Cerebellar cortex (tissue), 1 donor: ENCODE data around the gene PSD.

Experiments used
- DNase-seq: peaks from one replicate; pipeline ENCODE4 v3.0.0-alpha.2; 2015; ENCODE audit warnings: low spot score

Gene PSD

DNA sequence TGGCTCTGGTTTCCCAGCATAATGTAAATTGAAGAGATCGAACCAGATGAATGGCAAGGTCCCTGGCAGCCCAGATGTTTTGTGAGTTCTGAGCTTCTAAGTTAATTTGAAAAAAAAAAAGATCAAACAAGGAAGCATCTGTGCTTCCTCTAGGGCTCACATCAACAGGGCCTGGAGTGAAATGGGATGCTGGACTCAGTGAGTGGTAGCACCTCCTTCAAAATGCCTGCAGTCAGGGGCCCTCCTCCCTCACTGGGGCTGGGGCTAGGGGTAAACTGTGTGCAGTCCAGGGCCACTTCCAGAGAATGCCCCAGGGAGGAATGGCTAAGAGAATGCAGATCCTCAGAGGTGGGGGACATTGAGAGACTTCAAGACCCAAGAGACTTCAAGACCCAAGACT is 19.8 kb upstream of the PSD start:
- no peak for DNase-seq

DNA sequence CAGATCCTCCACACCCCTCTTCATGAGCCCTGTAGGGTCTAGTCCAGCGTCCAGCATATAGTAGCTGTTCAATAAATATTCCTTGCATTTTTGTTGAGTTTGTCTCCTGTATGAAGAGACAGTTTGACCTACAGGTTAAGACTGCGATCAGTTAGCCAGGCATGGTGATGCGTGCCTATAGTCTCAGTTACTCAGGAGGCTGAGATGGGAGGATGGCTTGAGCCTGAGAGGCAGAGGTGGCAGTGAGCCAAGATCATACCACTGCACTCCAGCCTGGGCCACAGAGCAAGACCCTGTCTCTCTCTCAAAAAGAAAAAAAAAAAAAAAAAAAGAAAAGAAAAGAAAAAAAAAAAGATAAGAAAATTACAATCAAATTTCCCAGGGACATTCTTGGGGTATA is 18.9 kb upstream of the PSD start:
- no peak for DNase-seq

DNA sequence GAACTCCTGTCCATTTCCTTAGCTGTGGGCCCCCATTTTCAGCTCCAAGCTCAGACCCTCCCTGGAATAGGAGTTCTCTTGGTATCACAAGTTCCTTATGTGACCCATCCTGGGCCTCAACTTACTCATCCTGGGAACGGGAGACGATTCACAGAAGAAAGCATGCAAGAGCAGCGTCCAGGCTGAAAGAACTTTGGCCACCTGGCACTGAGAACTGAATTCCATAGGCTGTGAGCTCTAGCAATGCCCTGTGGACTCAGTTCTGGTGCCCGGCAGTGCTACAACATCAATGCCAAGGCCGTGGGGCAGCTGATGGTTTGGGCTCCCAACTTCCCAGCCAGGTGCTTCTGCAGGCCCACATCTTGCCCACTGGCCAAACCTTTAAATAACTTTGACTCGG is 17.7 kb upstream of the PSD start:
- DNase-seq: no peak

DNA sequence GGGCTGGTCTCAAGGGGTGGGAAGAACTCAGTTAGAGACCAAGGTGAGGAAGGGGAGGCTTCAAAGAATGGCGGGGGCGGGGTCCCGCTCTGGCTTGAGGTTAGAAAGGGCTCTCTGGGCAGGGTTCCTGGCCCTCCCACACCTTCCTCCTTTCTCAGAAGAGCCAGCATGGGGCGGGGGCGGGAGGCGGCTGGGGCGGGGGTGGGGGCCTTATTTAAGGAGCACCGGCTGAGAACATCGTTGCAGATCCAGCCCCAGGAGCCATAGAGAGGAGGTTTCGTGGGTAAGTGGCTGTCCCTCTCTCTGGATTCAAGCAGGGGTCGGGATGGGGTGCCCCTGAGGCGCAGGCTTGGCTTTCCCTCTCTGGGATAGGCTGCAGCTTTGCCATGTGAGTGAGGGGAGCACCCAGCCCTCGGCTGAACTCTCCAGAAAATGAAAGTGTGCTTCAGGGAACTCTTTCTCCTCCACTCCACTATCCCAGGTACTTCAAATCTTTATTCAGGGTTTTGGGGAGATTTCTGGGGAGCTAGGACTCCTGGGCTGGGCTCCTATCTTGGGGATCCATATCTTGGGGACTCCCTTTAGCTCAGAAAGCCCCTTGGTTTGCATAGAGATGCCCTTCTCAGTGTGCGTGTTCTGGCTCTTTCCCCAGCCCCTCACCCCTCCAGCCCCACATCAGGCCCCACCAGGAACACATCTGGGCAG is 17.1 kb upstream of the PSD start:
- DNase-seq: no peak

DNA sequence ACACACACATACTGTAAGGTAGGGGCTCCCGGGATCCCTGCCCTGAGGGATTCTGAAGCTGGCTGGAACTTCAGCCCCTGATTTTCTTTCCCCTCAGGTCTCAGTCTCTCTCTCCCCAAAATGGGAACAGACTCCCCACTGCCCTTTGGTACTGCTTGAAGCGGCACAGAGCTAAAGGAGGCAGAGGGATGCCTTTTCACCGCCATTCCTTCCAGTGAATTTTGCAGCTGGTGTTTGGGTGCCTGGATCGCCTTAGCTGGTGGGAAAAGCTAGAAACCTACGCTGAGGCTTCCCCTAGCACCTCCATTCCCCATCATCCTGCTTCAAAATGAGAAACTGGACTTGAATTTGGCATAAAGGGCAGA is 16.5 kb upstream of the PSD start:
- DNase-seq: no peak

DNA sequence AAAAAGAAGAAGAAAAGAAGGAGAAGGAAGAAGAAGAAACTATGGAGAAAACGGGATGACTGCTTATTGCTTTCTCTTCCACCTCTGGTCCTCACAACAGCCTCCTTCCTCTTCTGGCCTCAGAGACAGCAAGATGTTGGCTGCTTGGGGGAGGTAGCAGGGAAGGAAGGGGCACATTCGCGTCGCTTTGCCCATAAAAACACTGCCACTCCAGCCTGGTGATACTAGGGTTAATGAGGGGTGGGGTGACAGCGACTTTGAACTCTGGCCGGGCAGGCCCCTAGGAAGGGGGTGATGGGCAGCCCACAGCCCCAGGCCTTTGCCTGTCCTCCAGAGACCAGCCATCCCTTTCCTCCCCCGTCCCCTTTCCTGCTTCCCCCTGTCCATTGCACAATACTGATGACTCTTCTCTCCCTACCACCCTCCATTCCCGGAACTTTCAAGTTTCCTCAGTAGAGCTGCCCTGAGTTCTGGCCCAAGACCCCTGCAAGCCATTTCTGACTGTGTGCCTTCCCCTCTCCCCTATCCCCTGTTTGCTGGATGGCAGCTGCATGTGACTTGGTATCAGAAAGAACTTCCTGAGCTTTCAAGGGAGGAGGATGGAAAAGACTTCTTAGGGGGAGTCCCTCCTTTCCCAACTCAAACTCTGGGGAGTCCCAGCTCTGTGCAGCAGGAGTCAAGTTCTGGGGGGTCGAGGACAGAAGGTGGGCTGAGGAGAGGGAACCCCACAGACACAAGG is 16.0 kb upstream of the PSD start:
- no peak for DNase-seq

DNA sequence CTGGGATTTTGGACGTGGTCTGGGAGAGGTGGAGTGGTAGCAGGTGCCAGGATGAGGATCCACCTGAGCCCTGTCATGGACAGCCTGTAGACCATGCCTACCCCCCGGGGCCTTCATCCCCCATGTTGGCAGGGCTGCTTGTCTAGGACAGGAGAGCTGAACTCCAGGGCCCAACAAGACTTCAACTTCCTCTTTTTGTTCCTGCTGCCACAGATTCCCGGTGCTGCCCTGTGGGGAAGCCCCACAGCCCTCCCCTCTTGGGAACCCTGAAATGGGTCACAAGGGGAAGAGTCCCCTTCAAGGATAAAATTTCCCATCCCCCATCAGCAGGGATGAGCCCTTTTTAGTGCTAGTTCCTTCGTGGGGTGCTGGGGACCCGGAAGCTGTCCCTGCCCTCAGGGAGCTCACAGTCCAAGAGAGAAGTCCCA is 15.0 kb upstream of the PSD start:
- DNase-seq: no peak

DNA sequence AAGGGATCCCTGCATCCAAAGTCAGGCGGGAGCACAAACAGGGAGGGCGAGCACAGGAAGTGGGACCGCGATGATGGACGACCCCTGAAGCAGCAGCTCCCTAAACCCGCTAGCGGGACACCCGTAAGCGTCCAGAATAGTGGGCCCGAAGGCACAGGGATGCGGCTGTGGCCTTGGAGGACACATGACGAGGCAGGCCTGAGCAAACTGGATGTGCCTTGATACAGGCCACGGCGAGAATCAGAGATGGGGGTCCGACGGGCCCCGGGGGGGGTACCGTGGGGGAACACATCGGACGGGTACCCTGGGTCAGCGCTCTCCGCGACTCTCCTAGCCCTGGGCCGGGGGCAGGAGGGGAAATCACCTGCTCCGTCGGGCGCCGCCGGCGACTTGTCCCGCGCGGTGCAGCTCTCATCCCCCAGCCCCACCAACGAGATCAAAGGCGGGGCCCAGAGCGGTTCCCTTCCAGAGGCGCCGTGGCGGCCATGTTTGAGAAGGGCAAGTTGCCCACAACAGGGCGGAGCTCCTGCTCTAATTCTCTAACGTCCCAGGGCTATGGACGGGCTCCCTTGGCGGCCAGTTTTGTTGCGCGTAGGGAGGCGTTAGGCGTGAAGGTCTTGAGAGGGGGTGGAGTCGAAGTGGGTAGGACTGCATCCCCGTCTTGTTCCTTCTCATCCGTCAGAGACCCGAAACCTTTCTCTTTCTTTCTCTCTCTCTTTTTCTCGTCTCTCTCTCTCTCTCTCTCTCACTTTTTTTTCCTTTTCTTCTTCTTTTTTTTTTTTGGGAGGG is 13.8 kb upstream of the PSD start, which contains the start of gene CUEDC2:
CUEDC2 (minus strand) TSS at position 413 of the 789 bp plus-strand sequence. CDS start 7,386 bp downstream, outside the sequence.
- peak; percentile 99 for DNase-seq

DNA sequence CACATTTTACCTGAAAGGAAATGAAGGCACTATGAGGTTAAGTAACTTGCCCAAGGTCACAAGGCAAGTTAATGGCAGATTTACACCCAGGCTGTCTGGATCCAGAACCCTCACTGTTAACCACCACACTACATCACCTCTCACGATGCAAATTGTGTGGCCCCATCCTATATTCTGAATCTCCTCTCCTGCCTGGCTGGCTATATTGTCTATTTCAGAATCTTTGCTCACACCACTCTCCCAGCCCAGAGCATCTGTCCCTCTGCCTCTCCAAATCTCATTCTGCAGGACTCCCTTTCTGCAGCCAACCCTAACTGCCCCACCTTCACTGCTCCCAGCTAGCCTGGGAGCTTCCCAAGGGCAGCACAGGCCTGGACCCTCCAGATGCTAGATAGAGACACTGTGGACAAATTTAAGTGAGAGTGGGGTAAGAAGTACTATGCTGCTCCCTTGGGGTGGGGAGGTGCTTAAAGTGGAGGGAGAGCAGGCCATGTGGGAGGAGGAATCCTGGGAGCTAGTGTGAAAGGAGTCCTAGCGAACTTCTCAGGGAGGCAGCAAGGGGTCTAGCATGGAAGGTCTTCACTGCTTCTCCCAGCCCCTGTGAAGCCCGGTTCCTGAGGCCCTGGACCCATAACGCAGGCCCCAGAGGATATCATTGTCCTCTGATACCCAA is 13.0 kb upstream of the PSD start:
- DNase-seq: peak; percentile 41

DNA sequence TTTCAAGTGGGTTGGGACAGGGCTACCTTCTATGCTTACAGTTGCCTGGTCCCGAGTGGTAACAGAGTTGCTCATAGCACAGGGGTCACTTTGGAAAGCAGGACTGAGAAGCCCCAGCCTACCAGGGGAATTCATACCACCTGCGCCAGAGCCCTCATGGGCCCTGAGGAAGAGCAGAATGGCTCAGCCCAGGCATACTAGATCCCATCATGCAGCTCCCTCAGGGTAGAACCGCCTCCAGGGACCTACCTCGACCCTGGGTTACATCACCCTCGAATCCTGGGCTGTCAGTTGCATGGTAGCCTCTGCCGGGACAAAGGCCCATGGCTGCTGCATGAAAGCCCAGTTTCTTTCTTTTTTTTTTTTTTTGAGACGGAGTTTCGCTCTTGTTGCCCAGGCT is 10.9 kb upstream of the PSD start:
- DNase-seq: no peak

DNA sequence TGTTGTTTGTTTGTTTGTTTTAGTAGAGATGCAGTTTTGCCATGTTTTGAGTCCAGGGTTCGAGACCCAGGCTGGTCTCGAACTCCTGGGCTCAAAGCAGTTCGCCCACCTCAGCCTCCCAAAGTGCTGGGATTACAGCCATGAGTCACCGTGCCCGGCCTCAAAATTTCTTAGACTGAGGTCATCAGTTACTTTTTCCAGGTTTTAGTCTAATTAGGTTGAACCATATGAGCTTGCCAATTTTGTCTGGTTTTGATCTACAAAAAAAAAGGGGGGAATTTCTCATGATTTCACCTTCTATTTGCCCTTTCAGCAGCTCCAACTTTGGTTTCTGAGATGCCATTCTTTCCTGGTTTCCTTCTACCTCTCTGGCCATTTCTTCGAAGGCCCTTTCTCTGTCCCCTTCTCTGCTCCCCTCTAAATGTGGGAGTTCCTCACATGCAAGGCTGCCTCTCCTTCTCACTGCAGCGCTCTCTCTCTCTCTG is 8.3 kb upstream of the PSD start:
- no peak for DNase-seq

DNA sequence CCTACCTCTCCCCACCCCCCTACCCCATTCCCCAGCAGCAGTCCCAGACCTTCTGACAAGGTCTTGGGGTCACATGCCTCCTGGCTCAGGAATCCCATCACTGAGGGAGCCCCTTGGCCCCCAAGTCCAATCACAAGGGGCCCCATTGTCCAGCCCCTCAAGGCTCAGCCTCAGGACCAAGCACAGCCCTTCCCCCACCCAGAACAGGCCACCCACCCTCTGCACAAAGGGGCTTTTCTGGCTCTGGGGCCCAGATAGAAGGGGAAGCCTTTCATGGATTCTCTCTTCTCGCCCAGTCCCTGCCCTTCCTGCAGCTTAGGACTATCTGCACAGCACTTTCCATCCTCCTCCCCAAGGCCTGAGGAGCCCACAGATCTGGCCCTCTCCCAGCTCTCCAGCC is 6.9 kb upstream of the PSD start:
- no peak for DNase-seq

DNA sequence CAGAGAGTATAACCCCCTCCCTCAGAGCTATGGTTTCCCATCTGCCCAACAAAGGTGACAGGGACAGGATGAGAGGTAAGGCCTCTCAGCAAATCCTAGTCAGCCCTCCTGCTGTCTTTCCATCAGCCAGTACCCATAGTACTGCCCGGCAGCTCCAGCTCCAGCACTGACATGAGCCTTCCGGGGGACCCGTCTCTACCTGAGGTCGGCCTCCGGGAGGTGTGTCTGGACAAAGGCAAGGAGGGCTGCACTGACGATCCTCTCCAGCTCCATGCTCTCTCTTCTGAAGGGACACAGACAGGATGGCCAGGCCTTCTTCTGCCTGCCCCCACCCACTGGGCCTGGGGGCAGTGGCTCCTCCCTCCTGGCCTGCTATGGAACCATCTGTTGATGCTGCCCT is 6.3 kb upstream of the PSD start:
- no peak for DNase-seq

DNA sequence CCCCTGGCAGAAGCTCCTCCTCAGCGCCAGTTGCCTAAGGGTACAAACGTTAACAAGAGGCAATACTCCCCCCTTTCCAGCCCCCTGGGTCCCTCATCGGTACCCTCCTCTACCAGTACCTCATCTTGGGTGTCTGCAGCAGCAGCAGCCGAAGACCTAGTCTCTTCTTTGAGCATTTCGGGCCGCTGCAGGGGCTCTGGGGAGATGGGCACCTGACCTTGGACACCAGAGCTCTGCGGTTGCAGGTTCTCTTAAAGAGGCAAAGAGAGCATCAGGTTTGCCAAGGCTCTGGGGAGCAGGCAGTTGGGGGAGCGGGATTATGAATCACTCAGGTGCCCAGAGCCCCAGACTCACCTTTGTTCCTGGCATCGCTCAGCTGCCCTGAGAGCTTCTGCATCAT is 5.6 kb upstream of the PSD start:
- no peak for DNase-seq

DNA sequence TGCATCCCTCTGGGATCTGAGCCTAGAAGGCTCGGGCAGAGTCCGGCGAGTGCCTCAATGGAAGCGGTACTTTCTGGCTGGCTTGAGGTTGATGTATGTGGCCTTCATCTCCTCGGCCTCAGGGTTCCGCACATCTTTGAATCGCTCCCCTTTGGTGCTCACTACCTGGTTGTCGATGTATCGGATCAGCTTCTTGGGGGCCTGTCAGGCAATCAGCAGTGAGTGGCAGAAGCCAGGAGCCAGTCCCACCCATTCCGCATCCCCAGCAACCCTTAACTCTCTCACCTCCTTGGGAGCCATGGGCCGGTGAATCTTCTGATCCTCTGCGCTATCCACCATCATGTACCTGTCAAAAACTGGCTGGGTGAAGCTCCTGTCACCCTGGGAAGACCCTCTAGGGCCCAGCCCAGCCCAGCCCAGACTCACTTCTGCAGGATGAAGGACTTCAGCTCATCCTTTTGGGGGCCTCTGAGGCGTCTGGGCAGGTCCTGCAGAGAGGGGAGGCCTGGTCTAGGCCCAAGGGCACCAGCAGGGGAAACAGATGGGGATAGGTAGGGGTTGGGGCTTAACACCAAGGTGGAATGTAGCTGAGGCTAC is 4.9 kb upstream of the PSD start:
- DNase-seq: no peak

DNA sequence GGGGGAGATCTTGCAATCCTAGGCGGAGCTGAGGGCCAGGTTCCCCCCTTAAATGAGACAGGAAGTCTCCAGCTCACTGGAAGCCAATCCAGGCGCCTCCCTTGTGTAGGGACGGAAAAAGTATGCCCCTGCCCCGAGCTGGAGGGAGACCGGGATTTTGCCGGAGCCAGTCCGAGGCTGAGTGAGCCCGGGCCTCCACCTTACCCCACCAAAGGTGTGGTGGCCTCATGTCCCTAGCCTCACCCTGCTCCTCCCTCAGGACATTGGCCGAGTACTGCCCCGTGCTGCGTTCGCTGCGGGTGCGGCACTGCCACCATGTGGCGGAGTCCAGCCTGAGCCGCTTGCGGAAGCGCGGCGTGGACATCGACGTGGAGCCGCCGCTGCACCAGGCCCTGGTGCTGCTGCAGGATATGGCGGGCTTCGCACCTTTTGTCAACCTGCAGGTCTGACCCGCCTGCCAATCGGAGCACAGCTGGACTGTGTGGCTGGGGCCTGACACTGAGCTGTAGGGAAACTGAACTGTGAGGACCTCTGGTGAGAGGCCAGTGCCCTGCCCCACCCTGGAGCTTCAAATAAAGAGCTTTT is 4.1 kb upstream of the PSD start:
- peak; percentile 70 for DNase-seq

DNA sequence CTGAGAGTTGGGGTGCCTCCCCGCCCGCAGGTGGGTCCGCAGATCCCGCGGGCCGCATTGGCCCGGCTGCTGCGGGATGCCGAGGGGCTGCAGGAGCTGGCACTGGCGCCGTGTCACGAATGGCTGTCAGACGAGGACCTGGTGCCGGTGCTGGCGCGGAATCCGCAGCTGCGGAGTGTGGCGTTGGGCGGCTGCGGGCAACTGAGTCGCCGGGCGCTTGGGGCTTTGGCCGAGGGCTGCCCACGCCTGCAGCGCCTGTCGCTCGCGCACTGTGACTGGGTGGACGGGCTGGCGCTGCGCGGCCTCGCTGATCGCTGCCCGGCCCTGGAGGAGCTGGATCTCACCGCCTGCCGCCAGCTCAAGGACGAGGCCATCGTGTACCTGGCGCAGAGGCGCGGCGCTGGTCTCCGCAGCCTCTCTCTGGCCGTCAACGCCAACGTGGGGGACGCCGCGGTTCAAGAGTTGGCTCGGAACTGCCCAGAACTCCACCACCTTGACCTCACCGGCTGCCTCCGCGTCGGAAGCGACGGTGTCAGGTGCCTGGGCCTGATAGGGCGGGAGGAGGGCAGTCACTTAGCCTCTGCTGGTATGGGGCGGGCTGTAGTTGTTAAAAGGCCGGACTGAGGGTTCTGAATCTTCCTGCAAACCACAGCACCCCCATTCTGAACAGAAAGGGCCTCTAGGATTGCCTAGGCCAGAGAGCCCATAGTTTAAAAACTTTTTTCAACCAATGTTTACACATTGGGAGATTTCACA is 3.4 kb upstream of the PSD start:
- peak; percentile 40 for DNase-seq

DNA sequence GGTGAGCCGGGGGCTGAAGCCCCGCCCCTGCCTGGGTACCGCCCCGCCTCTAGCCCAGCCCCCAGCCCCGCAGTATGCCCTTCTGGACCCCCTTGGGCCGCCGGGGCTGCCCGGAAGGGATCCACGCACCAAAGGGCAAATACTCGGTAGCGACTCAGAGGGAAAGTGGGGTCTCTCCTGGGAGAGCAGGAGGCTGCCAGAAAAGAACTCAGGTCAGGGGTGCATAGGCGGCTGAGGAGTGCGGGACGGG is 2.8 kb upstream of the PSD start:
- no peak for DNase-seq

DNA sequence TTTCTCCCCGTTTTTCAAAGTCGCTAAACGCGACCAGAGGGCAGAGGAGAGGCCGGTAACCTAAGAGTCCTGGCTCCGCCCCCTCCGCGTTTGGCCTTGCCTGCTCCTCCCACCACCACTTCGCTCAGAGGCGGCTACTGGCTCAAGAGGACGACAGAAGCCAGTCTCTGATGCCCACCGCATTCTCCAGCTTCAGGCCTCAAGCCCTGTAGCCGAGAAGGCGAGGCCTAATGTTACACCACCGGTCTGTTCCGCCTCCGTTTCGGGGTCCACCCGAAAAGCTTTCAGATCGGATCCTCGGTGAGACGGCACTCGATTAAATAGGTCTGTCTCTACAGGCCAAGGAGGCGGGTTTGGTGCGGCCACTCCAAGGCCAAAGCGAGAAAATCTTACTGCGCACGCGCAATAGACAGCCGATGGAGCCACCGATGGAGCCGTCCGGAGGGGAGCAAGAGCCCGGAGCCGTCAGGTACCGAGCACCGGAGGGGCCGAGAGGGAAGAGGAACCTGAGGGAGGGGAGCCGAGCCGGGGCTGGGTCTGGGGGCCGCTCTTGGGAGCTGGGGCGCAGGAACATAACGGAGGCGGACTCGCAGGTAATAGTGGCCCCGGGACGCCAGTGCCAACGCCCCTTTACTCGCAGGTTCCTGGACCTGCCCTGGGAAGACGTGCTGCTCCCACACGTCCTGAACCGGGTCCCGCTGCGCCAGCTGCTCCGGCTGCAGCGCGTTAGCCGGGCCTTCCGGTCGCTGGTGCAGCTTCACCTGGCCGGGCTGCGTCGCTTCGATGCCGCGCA is 2.3 kb upstream of the PSD start, which contains the start of gene FBXL15:
FBXL15 (plus strand) TSS at position 123 of the 793 bp plus-strand sequence; CDS start at position 417, 294 bp downstream.
- DNase-seq: peak; percentile 98

DNA sequence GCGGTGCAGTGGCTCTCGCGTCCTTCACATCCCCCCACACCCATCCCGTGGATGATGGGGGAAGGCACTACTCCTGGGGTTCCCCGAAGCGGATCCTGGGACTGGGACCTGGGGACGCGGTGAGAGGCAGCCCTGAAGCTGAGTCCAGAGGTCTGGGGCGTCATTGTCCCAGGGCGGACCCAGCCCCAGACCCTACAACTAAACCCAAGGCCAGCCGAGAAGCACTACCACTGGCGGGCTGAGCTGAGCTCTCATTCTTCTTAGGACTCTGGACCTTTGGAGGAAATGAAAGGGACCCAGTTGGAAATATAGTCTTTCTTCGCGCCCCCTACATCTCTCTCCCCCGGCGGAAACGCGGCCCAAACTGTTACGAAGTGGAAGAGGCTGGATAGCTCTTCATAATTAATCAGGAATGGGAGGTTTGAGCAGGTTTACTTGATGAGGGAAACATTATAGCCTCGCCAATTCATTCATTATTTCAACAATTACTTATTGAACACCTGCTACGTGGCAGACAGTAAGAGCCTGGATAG is 1.7 kb upstream of the PSD start:
- DNase-seq: no peak
